NCI-H2029 (cell line): Measurements from ENCODE around the gene COL18A1.
"Not testable (repeated sequence)": the region's sequence is repeated elsewhere in the genome, so short reads cannot be mapped to it uniquely, and the experiment has no call there.

ENCODE experiments used
- DNase-seq: peaks from one replicate; lab custom pipeline; 2025; lab: John Stamatoyannopoulos, UW

The COL18A1 gene

DNA sequence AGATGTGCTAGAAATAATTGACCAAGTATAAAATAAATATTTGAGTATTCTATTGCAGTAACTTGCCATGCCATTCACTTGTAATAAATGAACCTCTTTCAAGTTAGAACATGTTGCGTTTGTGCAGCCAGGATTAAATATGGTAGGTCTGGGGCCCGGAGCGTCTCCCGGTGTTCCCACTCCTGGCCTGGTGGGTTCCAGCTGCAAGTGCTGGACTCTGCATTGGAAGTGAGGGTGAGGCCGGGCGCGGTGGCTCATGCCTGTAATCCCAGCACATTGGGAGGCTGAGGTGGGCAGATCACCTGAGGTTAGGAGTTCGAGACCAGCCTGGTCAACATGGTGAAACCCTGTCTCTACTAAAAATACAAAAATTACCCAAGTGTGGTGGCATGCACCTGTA is 156.3 kb downstream of the COL18A1 start:
- DNase-seq: not testable (repeated sequence)

DNA sequence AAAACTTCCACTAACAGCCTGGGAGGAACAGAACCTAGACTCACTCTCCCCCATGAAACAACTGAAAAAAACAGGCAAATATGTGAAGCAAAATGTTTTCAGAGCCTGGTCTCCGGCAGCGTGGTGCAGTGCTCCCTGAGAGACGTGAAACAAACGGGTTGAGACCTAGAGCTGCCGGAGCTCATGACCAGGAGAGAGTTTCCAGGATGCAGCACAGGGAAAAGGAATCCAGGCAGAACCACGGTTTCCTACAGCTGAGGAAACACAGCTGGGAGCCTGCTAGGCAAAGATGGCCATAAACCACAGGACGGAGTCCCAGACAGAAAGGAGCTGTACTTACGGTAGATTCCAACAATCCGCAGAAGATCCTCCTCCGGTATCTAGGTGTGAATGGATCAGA is 157.4 kb downstream of the COL18A1 start:
- no peak for DNase-seq

DNA sequence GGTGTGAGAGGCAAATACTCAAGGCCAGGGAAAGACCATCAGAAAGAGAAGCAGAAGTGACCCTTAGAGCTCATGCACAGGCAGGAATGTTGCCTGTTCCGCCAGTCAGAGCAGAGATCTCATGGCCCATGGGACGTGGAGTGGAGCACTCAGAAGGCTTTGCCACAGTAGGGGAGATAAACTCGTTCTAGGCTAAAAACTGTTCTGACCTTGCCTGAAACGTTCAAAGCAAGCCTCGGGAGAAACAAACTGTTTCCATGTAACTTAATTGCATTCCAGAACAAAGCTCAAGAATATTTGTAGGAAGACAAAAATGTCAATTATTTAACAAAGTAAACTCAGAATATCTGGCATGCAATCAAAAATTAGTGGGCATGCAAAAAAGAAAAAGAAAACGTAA is 158.0 kb downstream of the COL18A1 start:
- DNase-seq: no peak
